HCT116 (cell line): Measurements from ENCODE around the gene SLC38A3. TPM values are rescaled to one million over a fixed set of nuclear protein-coding genes. Genes with fewer than 3 reads are reported as not detected.

ENCODE experiments used
- ATAC-seq: fragments of 200-7000 bp; cut with Tn5 transposase; 2 replicates; pipeline ENCODE4 v1.9.1; 2020; ENCODE audit warnings: mild to moderate bottlenecking, moderate library complexity
- BruUV-seq: library from RNA; stranded (reverse); fragments of 400-500 nt; replicated peaks from 2 replicates; lab custom pipeline; 2021; lab: Mats Ljungman, UMichigan
- CTCF ChIA-PET: fragments of 300-600 bp; sonication (Branson Sonifier 250); formaldehyde crosslinking; loops from one replicate; lab custom pipeline; 2021; ENCODE audit warnings: antibody characterized with exemption; lab: Charles Lee
- POLR2A ChIA-PET: fragments of 300-600, 350-600 bp; sonication (Branson Sonifier 250); formaldehyde crosslinking; loops from one replicate; lab custom pipeline; 2021; ENCODE audit warnings: antibody characterized with exemption; lab: Charles Lee
- RAD21 ChIA-PET, 2 experiments: fragments of 300-600 bp; sonication (Branson Sonifier 250); formaldehyde crosslinking; loops; one replicate each; lab custom pipeline; 2023; ENCODE audit warnings: low total read pairs in 2 of 2; ENCODE audit not compliant: uncharacterized antibody in 2 of 2, unreplicated experiment in 2 of 2, low non-redundant PET in 1 of 2; lab: Charles Lee
- DNase-seq: peaks from one replicate; pipeline ENCODE4 v3.0.0-alpha.2; 2010; ENCODE audit warnings: low read depth, low spot score
- H2AFZ ChIP-seq: fragments of 200-600 bp; shearing (Covaris generic), sonication (generic); 2 replicates; pipeline ENCODE4 v1.6.1; 2017; ENCODE audit warnings: low read depth, mixed run types, mixed read lengths, antibody characterized with exemption, low read length; ENCODE audit not compliant: poor library complexity, severe bottlenecking
- H3K27ac ChIP-seq: 2 replicates; pipeline ENCODE4 v1.5.1; 2012; ENCODE audit warnings: low read depth, low read length
- H3K27me3 ChIP-seq: fragments of 200-600 bp; sonication (generic); 2 replicates; pipeline ENCODE4 v1.6.1; 2016; ENCODE audit warnings: mixed run types, low read length, mixed read lengths; ENCODE audit not compliant: insufficient read depth
- H3K36me3 ChIP-seq, 2 experiments: fragments of 200-500 bp in 1 of 2; fragments of 200-600 bp in 1 of 2; sonication (Bioruptor generic) in 1 of 2; sonication (generic) in 1 of 2; 2 replicates each; pipeline versions ENCODE4 v1.5.1 to v1.6.1; 2014 to 2016; ENCODE audit warnings: low read length in 2 of 2, inconsistent platforms in 1 of 2, mixed read lengths in 1 of 2, mixed run types in 1 of 2; ENCODE audit not compliant: insufficient read depth in 2 of 2, control insufficient read depth in 1 of 2
- H3K4me1 ChIP-seq, 2 experiments: fragments of 200-600 bp in 1 of 2; sonication (generic) in 1 of 2; 2 replicates each; pipeline versions ENCODE4 v1.5.1 to v1.6.1; 2012 to 2017; ENCODE audit warnings: low read length in 2 of 2, inconsistent platforms in 1 of 2, mild to moderate bottlenecking in 1 of 2, mixed read lengths in 1 of 2, mixed run types in 1 of 2, moderate library complexity in 1 of 2; ENCODE audit not compliant: insufficient read depth in 2 of 2, control insufficient read depth in 1 of 2
- H3K4me2 ChIP-seq: fragments of 200-600 bp; sonication (generic); 2 replicates; pipeline ENCODE4 v1.6.1; 2017; ENCODE audit warnings: mixed run types, low read length, mixed read lengths
- H3K4me3 ChIP-seq, 2 experiments: fragments of 200-600 bp in 1 of 2; sonication (generic) in 1 of 2; replicated peaks in 1 of 2; 2 replicates each; pipeline ENCODE4 v1.5.1; 2011 to 2016; ENCODE audit warnings: low read length in 2 of 2, control low read depth in 1 of 2, low read depth in 1 of 2, mild to moderate bottlenecking in 1 of 2, mixed read lengths in 1 of 2, mixed run types in 1 of 2
- H3K79me2 ChIP-seq: fragments of 200-600 bp; sonication (generic); 2 replicates; pipeline ENCODE4 v1.6.1; 2017; ENCODE audit warnings: mild to moderate bottlenecking, mixed run types, low read length, moderate library complexity, mixed read lengths; ENCODE audit not compliant: insufficient read depth
- H3K9ac ChIP-seq: fragments of 200-600 bp; sonication (generic); 2 replicates; pipeline ENCODE4 v1.6.1; 2016; ENCODE audit warnings: low read length, mixed read lengths
- H3K9me2 ChIP-seq: fragments of 200-600 bp; sonication (generic), shearing (Covaris generic); 2 replicates; pipeline ENCODE4 v1.6.1; 2017; ENCODE audit warnings: mixed run types, mild to moderate bottlenecking, moderate library complexity; ENCODE audit not compliant: insufficient read depth
- H3K9me3 ChIP-seq, 2 experiments: fragments of 200-500 bp in 1 of 2; fragments of 200-600 bp in 1 of 2; sonication (Bioruptor generic) in 1 of 2; sonication (generic) in 1 of 2; 2 replicates each; pipeline ENCODE4 v1.6.1; 2014 to 2017; ENCODE audit warnings: low read length in 2 of 2, mixed read lengths in 2 of 2, inconsistent platforms in 1 of 2, low read depth in 1 of 2, mild to moderate bottlenecking in 1 of 2, mixed run types in 1 of 2, moderate library complexity in 1 of 2; ENCODE audit not compliant: control insufficient read depth in 1 of 2, insufficient read depth in 1 of 2
- H4K20me1 ChIP-seq: fragments of 200-600 bp; sonication (generic), shearing (Covaris generic); 2 replicates; pipeline ENCODE4 v1.6.1; 2017; ENCODE audit warnings: mixed run types, mild to moderate bottlenecking, moderate library complexity; ENCODE audit not compliant: insufficient read depth
- POLR2A ChIP-seq: IDR thresholded peaks from 2 replicates; pipeline ENCODE4 v1.7.0; 2011; ENCODE audit warnings: borderline replicate concordance; ENCODE audit not compliant: insufficient read depth, insufficient read length; ENCODE audit errors: extremely low read depth
- POLR2AphosphoS5 ChIP-seq: IDR thresholded peaks from 2 replicates; pipeline ENCODE4 v1.6.1; 2011; ENCODE audit warnings: mild to moderate bottlenecking, low read depth, low read length, moderate library complexity
- intact Hi-C: fragments of 100-400 bp; cut with micrococcal nuclease; formaldehyde crosslinking; loops from 2 replicates; pipeline ENCODE4 v1.10.0; 2022
- total RNA-seq: library from RNA; stranded (reverse); gene quantifications from one replicate; pipeline ENCODE4 v1.2.1, GENCODE V29; 2021; ENCODE audit not compliant: unreplicated experiment
- TF ChIP-seq, protein P1 (sequence below), 3 experiments: fragments of 200-600 bp in 1 of 3; sonication (generic) in 1 of 3; IDR thresholded peaks in 2 of 3; conservative IDR thresholded peaks in 1 of 3; 2 replicates each; pipeline ENCODE4 v1.5.1; 2012 to 2017; ENCODE audit warnings: low read depth in 2 of 3, low read length in 2 of 3, antibody characterized with exemption in 1 of 3, borderline replicate concordance in 1 of 3, control low read depth in 1 of 3, mild to moderate bottlenecking in 1 of 3, mixed read lengths in 1 of 3, mixed run types in 1 of 3, moderate library complexity in 1 of 3; ENCODE audit not compliant: insufficient read depth in 1 of 3

The SLC38A3 gene
- total RNA-seq, 1 experiment from 2014 or later = 3.1 TPM

DNA sequence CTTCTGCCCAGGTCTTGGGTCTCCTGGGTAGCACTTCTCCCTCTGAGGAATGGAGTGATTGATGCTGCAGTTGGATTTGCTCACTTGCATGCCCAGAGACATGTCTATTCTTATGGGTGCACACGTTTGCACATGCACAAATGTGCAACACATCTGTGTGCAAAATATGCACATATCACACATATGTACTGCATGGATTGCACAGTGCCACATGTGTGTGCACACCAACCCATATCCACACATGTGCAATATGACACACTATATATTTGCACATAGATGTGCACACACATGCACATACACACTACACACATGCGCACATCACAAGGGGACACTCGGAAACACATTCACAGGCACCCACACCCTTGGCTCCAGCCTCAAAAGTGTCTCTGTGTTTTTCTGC is 63.2 kb downstream of the SLC38A3 start (continued):
- TF ChIP-seq, protein P1, sequence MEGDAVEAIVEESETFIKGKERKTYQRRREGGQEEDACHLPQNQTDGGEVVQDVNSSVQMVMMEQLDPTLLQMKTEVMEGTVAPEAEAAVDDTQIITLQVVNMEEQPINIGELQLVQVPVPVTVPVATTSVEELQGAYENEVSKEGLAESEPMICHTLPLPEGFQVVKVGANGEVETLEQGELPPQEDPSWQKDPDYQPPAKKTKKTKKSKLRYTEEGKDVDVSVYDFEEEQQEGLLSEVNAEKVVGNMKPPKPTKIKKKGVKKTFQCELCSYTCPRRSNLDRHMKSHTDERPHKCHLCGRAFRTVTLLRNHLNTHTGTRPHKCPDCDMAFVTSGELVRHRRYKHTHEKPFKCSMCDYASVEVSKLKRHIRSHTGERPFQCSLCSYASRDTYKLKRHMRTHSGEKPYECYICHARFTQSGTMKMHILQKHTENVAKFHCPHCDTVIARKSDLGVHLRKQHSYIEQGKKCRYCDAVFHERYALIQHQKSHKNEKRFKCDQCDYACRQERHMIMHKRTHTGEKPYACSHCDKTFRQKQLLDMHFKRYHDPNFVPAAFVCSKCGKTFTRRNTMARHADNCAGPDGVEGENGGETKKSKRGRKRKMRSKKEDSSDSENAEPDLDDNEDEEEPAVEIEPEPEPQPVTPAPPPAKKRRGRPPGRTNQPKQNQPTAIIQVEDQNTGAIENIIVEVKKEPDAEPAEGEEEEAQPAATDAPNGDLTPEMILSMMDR (IDR thresholded peaks at IDR 0.05 in 2 of 3, conservative IDR thresholded peaks at IDR 0.05 in 1 of 3; ENCODE audit: borderline replicate concordance in 1 of 3, insufficient read depth in 1 of 3, low read depth in 2 of 3, low read length in 2 of 3) = no peak

- peak within 1 kb of the TSS; percentile 62 for H3K9ac ChIP-seq
- ATAC-seq (peak; percentile 31), DNase-seq (no peak)
- H3K27me3 ChIP-seq = no peaks in the 10 kb centered on the region
- H3K4me1 ChIP-seq = peaks cover 82 to 95% of the 10 kb centered on the region in 2 experiments
- POLR2A ChIA-PET = interaction anchor here (0.7 kb wide), 1 partner anchor 9 kb away, joined by 3 read pairs; no protein-coding TSS in a partner anchor
- no peak within 1 kb of the TSS for H2AFZ ChIP-seq
- no peaks in the 10 kb centered on the region for H4K20me1 ChIP-seq
- no peaks in the 10 kb centered on the region for H3K79me2 ChIP-seq
- H3K9me3 ChIP-seq = no peaks in the 10 kb centered on the region
- intact Hi-C loops = loop anchor here (1.0 kb wide), 1 partner anchor 42 kb away; no protein-coding TSS in a partner anchor
- H3K4me2 ChIP-seq = peak within 1 kb of the TSS; percentile 80
- CTCF ChIA-PET = interaction anchor here (0.9 to 3.4 kb wide), 4 partner anchors 9 to 56 kb away, joined by 3 to 27 read pairs (median 8); no protein-coding TSS in a partner anchor
- TF ChIP-seq, protein P1 (IDR thresholded peaks at IDR 0.05 in 2 of 3, conservative IDR thresholded peaks at IDR 0.05 in 1 of 3; ENCODE audit: borderline replicate concordance in 1 of 3, insufficient read depth in 1 of 3, low read depth in 2 of 3, low read length in 2 of 3) = no peak
- TF ChIP-seq POLR2AphosphoS5 (peak; percentile 72; the same call in 1 of the 2 replicates), POLR2A (peak; percentile 24)
- BruUV-seq = no TSS peak
- RAD21 ChIA-PET = interaction anchor here (0.8 to 1.5 kb wide), 2 partner anchors 9 to 42 kb away, joined by 3 to 6 read pairs; no protein-coding TSS in a partner anchor
- no peaks in the 10 kb centered on the region for H3K9me2 ChIP-seq
- peak within 1 kb of the TSS; percentile 47 to 53 for H3K4me3 ChIP-seq
- H3K27ac ChIP-seq = peak within 1 kb of the TSS; percentile 88
- no peaks in the 10 kb centered on the region for H3K36me3 ChIP-seq
These were observed 63.8 kb downstream of the SLC38A3 start, which contains the start of gene SEMA3B for GRCh38 chr3:50268703-50269451. Gene SEMA3B (plus strand): TSS chr3:50269147. CDS start chr3:50269241, 94 bp downstream.
